CD4-positive, alpha-beta T cell treated with Interleukin-2 at 100 ng/mL for 4 hours (primary cell): ENCODE measurements around the gene HTRA2.
A peak's percentile ranks its signal among the peaks of the same experiment; 100 is the strongest.
"Not testable (repeated sequence)": the region's sequence is repeated elsewhere in the genome, so short reads cannot be mapped to it uniquely, and the experiment has no call there.

Source experiments
- DNase-seq: peaks from one replicate; pipeline ENCODE4 v3.0.0-alpha.2; 2020; ENCODE audit warnings: low spot score

The HTRA2 gene

DNA sequence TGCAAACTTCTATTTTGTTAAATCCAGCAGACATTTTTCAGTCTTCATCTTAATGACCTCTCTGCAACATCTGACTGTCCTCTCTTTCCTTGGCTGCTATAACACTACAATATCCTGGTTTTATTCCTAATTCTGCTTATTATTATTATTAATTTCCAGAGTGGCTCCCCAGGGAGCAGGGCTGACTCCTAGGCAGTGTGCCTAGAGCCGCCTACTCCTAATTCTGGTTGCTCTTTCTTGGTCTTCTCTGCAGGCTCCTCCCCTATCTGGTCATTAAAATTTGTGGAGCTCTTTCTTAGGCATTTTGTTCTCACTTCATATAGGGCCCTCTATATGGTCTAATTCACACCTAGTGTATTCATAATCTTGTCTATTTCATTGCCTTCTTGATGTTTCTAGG, 13.2 kb downstream of the HTRA2 start:
- no peak for DNase-seq

DNA sequence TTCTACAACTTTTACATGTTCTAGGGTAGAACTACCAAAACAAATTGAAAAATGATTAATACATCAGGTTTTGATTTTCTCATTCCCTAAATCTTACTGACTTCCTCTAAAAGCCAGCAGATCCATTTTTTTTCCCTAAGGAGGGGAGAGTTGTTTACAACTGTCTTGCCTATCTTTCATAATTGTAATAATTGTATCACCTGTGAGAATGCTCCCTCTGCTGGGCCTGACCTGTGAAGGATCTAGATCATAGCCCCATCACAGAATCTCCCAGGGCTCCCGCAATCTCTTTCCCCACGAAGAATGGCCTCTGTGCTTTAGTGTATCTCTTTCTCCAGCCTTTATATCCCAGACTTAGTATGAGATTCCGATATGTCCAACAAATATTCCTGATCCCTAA, 14.9 kb downstream of the HTRA2 start:
- DNase-seq, result peak; percentile 17

DNA sequence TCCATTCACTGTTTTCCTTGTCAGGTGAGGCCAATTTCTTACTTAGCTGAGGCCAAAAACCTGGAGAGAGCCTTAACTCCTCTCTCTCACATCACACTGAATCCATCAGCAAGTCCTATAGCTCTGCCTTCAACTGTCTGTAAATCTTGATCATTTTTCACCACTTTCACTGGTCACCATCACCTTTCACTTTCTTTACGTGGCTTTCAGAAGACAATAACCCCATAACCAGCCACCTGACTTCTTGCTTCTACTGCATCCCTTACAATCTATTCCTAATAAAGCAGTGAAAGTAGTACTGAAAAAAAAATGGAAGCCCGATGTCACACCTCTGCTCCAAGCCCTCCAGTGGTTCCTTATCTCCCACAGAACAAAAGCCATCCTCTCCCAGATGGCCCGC, 16.3 kb downstream of the HTRA2 start:
- DNase-seq, result no peak

DNA sequence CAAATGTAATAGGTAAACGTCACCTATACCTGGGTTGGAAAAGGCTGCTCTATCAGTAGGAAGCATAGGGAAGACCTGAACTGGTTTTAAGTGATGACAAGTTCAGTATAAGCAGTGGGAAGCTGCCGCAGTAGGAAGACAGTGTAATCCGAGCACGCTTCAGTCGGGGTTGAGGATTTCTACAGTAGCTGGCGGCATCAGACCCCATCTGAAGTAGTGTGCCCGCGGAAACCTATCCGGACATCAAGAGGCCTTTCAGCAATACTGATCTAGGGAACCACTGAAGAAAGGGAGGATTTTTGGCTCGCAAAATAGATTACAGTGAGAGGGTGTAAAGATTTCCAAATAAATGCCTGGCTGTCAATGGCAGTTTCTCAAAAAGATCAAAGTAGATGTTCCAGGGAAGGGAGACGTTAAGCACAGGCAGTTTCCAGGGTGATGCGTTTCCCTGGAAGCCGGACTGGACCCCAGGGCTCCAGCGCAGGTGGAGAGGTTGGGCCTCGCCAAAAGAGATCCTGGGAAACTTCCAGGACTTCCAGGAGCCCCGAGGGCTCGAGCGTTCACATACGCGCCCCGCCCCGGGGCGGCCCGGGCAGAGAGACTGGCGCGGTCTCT, 18.7 kb downstream of the HTRA2 start:
- DNase-seq, result no peak

DNA sequence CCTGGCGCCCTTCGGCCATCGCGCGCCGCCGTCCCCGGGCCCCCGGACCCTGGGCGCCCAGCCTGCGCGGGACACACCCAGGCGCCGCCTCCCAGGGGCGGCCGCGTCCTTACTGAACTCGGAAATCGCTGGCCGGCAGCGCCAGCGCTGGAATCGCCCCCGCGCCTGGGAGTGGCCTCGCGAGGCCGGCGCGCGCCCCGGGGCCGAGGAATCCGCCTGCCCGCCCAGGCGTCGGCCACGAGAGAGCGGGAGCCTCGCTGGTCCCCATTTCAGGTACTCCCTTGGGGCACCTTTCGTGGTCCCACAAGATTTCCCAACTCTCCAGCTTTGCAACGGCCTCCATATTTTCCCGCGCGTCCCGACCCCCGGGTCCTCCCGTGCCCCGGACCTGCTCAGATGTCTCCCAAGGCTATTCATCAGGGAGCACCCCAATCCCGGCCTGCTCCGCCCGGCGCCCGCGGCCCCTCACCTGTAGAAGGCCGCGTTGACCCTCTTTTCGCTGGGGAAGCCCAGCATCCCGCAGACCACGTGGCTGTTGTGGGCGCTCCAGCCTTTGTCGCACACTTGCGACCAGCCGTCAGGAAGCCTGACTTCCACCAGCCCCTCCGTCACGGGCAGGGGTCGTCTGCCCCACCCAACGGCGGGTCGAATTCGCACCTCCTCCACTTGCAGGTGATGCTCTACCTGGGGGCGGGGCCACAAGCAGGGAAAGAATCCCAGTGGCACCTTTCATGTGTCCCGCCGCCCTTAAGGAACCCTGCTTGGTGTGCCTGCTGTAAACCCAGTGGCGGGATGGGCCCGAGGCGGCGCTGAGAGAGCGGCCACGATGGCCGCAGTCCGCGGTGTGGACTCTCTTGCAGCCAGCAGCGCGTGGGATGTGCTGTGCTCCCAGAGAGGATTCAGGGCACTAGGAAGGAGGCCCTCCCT, 19.4 kb downstream of the HTRA2 start:
- DNase-seq, result no peak

DNA sequence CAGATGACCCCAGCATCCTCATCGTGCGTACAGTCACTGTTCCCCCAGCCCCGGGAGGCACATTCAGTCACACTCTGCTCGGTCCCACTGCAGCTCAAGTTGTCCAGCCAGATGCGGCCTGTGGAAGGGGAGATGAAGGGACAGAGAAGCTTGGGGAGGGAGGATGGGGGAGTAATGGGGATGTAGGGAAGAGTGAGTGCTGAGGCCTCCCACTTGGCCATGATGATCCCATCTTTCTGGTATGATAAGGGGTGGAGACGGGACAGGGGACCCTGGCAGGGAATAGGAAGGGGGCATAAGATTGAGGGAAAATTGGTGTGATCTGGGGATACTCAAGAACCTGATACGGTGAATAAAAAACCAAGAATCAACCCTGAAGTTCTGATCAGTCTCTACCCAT, 20.5 kb downstream of the HTRA2 start:
- DNase-seq, result no peak

DNA sequence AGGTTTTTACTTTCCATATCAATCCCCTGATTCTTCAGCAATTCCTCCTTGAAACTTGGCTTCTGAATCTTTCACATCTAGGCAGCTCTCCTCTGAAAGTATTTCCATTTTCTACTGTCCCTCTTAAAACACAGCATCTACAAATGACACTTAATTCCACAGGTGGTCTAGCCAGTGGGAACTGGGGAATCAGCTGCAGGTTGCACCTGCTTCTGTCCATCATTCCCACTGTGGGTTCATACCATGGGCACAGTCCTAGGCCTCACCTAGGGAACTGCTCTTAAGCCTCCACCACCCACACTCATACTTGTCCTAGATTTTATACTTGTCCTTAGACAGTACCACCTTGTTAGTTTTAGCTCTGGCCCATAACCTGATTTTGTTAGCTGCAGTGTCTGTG, 21.8 kb downstream of the HTRA2 start:
- DNase-seq, result no peak

DNA sequence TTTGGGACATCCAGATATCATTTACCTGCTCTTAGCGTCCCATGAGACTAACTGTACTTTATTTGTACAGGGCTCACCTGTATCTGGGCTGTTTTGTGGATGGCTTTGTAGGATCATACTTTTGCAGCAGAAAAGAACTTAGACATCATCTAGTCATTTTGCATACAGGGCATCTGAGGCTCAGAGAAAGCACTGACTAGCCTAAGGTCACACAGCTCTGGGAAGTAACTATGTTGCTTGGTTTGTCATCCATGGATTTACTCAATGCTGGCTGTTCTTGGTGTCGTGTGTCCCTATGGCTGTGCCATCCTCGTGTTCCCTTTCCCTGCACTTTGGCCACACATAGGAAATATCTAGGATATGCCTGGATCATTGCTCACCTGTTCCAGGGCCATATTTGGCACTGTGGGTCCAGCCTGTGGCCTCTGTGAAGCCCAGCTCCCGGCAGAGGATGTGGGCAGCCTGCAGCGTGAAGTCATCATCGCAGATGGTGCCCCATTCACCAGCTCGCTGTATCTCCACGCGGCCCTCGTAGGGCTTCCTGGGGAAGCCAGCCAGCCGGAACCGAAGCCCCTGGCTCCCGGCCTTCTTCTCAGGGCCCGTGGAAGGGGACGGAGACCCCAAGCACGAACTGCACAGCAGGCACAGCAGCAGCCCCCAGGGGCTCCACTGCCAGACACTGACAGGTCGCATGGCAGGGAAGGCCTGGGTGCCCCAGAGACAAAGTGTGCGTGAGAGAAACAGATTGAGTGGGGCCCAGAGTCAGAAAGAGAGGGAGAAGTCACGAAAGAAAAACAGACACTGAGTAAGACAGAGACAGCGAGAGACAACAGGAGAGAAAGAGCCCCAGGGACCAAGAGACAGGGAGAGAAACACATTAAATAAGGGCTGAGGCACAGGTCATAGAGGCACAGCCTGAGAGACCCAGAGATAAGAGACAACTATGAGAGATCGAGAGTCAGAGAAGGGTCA, 22.5 kb downstream of the HTRA2 start:
- DNase-seq, result no peak

DNA sequence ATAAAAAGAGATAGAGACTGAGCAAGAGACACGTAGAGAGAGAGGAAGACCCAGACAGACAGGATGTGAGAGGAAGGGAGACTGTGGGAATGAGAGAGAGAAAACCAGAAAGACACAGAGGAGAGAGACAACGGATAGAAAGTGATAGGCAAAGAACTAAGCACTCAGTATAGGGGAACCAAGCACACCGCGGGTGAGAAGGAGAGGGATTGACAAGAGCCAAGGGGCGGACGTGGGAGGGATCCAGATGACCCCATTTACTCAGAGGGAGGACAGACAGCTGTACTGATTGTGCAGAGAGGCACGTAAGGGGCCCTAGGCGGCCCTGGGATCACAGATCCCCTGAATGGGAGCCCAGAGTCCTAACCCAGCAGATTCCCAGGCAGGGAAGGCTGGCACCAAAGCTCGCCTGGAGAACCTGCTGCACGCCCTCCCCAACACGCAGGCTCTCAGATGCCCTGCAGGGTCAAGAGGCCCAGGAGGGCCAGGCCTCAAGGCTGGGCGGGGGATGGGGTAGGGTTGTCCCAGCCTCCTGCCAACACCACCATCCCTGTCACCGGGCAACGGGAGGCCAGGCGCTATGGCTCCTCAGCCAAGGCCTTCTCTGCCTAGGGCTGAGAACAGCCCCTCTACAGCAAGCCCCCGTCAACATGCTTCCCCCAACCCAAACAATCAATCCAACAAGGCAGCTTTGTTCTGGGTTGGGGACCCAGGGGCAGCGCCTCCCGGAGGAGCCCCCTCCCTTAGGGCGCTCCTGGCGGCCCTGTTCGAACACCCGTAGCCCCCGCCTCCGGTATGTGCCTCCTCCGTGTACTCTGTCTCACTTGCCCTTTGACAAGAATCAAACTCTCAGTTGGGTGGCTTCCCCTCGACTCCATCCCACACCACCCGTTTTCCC, 23.4 kb downstream of the HTRA2 start:
- no peak for DNase-seq

DNA sequence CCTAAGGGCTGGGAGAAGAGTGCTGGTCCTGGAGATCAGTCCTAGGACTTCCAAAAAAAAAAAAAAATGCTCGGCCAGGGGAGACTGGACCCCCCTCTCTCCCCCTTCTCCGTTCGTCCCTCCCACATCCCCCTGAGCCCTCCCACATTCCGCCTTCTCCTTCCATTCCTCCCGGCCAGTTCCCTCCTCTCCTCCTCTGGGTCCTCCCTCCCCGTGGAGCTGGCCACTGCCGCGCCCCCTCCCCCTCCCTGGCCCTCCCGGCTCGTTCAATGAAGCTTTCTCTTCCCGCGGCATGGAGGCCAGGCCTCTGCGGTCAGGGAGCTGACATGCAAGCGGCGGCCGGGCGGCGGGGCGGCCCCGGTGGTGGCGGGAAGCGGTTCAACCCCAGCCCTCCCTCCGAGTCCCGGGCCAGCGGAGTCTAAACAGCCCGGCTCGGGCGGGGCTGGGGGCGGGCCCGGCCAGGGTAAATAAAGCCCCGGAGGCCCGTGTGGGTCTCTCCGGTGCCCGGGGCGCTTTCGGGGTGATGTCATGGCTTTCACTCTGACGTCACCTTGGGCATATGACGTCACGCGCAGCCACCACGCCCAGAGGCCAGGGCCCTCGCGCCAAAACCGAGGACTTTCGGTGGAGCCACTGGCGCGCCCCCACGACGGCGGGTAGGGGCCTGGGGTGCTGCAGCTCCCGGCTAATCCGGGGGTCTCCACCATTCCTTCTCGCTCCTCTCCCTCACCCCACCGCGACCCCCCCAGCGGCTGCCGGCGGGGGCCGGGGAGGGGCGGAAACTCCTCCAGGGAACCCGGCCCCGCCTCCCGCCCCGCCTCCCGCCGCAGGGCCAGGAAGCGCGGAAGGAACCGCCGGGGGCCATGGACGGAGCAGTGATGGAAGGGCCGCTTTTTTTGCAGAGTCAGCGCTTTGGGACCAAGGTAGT, 24.4 kb downstream of the HTRA2 start, which contains the start of the genes DOK1 and LOXL3:
Gene DOK1 (plus strand): TSS at position 829 of the 928 bp plus-strand sequence. CDS start 35 bp downstream, at position 864.
Gene LOXL3 (minus strand): TSS at position 51 of the 928 bp plus-strand sequence. CDS start 1,308 bp downstream, outside the sequence.
- DNase-seq, result peak; percentile 79

DNA sequence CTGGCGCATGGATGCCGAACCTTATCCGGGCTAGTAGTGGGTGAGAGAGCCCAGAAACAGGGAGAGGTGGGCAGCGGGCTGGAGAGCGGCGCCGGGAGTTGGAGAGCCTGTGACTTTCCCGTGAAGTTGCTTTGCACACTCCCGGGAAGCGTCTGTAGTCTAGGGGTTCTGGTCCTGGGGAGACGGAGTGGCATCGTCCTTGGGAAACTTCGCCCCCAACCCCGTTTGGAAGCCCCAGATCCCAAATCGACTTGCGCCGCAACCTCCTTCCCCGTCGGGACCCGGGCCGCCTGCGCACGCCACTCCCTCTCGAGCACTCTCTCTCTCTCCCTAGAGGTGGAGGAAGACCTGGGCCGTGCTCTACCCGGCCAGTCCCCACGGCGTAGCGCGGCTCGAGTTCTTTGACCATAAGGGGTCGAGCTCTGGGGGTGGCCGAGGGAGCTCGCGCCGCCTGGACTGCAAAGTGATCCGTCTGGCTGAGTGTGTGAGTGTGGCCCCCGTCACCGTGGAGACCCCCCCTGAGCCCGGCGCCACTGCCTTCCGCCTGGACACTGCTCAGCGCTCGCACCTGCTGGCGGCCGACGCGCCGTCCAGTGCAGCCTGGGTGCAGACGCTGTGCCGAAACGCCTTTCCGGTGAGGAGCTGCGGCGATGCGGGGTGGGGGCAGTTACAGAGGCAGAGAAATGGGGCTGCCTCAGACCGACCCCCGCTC, 25.2 kb downstream of the HTRA2 start:
- peak; percentile 34 for DNase-seq

DNA sequence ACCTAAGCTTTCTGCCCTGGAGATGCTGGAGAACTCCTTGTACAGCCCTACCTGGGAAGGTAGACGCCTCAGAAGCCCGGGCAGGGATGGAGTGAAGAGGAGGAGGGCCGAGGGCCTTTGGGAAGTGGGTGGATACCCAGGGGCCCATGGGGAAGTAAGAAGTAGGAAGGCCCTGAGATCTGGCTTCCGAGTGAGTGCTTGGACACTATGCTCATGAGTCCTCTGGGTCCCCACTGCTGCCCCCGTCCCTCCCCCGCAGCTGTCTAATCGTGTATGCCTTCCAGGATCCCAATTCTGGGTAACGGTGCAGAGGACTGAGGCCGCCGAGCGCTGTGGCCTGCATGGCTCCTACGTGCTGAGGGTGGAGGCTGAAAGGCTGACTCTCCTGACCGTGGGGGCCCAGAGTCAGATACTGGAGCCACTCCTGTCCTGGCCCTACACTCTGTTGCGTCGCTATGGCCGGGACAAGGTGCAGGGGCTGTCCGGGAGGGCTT, 25.9 kb downstream of the HTRA2 start:
- DNase-seq, result no peak

DNA sequence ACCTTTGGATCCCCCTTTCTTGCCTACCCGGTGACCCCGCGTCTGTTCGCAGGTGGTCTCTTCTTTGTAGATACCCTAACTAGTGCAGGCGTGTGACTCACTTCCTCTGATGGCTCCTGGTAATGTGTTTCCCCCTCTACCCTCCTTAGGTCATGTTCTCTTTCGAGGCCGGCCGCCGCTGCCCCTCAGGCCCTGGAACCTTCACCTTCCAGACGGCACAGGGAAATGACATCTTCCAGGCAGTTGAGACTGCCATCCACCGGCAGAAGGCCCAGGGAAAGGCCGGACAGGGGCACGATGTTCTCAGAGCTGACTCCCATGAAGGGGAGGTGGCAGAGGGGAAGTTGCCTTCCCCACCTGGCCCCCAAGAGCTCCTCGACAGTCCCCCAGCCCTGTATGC, 26.4 kb downstream of the HTRA2 start:
- DNase-seq, result no peak

DNA sequence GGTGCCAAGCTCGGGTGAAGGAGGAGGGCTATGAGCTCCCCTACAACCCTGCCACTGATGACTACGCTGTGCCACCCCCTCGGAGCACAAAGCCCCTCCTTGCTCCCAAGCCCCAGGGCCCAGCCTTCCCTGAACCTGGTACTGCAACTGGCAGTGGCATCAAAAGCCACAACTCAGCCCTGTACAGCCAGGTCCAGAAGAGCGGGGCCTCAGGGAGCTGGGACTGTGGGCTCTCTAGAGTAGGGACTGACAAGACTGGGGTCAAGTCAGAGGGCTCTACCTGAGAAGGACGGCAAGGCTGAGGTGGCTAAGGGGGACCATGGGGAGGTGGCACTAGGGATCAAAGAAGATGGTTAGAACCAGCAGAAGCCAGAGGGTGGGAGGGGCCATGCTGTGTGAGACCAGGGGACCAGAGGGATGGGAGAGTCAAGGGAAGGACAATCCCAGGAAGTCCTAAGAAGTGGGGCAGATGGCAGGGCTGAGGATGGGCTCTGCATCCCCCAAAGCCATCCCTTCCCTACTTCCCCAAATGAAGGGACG, 27.2 kb downstream of the HTRA2 start:
- DNase-seq, result no peak

DNA sequence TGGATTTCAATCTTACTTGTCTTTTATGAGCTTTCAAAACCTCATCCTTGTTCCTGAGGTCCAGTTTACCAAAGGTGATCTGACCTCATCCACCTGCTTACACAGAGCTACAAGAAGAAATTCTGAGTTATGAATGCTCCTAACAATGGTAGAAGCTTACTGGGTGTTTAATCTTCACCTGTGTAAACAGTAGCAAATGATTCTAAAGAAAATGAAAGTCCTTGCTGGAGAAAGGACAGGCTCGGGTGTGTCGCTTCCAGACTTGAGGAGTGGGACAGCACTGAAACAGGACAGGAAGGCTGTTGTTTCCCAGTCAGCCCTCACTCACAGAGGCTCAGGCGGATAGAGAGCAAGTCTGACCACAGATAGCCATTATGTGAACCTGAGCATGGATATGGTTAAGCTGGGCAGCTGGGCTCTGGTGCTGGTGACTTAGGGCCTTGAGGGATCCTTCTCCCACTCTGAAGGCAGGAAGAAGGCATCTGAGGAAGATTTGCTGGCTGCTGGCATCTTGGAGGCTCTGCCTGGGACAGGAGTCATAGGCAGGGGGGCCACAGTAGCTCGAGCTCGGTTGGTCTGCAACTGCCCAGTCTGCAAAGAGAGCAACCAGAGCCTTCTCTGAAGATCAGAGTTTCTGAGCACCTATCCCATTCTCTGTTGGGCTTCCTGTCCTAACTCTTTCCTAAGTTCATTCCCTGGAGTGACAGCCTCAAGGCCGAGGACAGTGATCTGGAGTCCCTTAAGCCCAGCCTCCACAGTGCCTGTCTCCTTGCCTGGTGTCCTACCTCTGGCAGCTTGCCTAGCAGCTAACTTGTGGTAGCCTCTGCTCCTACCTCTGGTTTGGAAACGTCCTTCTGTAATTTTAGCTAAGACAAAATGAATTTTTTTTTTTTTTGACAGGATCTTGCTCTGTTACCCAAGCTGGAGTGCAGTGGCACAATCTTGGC, 28.8 kb downstream of the HTRA2 start:
- DNase-seq, result no peak

DNA sequence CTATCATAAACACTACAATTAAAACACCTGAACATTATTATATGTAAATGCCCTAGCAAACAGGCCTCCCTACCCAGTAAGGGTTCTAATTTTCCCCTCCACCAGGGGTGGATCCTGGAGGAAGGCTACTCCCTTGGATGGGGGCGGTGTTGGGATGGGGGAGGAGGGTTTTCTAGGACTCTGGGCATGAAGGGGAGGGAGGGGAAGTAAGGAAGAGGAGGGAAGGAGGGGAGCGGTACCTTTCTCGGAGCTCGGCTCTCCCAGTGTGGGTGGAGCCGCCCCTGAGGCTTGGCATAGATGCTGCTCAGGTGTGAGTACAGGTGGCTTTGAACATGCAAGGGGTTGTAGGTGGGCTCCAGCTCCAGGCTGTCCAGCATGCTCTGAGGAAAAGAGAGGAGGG, 30.2 kb downstream of the HTRA2 start:
- DNase-seq, result no peak

DNA sequence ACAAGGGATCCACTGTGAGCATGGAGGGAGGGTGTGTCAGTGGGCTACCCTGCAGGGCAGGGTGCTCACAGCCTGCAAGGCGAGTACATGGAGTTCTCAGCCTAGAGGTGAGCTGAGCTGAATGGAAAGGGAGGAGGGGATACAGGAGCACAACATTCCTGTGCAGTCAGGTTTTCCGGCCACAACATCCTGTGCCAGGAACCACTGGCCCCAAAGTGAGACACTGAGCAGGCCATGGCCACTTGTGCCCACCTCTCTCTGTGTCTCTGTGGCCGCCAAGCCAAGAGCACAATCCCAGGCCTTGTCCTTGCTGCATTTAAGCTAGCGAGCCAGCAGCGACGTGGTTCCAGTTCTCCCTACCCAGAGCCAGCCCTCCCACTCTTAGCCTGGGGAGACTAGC, 30.9 kb downstream of the HTRA2 start:
- DNase-seq, result no peak

DNA sequence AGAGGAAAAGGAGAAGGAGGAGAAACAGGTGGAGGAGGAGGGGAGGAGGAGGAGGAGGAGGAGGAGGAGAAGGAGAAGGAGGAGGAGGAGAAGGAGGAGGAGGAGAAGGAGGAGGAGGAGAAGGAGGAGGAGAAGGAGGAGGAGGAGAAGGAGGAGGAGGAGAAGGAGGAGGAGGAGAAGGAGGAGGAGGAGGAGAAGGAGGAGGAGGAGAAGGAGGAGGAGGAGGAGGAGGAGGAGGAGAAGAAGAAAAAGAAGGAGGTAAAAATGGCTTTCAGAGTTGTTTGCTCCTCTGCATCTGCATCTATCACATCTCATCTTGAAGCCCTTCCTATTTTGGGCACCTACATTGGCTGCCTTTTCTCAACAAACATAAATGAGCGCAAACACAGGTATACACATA, 31.3 kb downstream of the HTRA2 start:
- DNase-seq, result not testable (repeated sequence)
